GM08714 (cell line): ENCODE data around the gene CELF1.
"Not testable (repeated sequence)": the region's sequence is repeated elsewhere in the genome, so short reads cannot be mapped to it uniquely, and the experiment has no call there.

Experiments used
- H3K4me3 ChIP-seq: fragments of 200-500 bp; sonication (Bioruptor generic); 2 replicates; pipeline ENCODE4 v1.5.1; 2014; ENCODE audit warnings: mild to moderate bottlenecking, low read length, inconsistent platforms
- ZNF274 ChIP-seq: IDR thresholded peaks from 2 replicates; pipeline ENCODE4 v1.6.1; 2012; ENCODE audit warnings: mild to moderate bottlenecking, low read depth, low read length

The CELF1 gene

GRCh38 chr11:47483457-47483856 is 69.5 kb downstream of the CELF1 start:
- no peak for TF ChIP-seq ZNF274

GRCh38 chr11:47480762-47481161 is 72.2 kb downstream of the CELF1 start:
- no peak overlapping the region for H3K4me3 ChIP-seq
- TF ChIP-seq ZNF274, result no peak

More at GRCh38 chr11:47483457-47483856, 69.5 kb downstream of the CELF1 start:
- no peak overlapping the region for H3K4me3 ChIP-seq

GRCh38 chr11:47478651-47479329 is 74.1 kb downstream of the CELF1 start:
- TF ChIP-seq ZNF274, result no peak

GRCh38 chr11:47477753-47478152 is 75.2 kb downstream of the CELF1 start:
- H3K4me3 ChIP-seq, result no peak overlapping the region
- TF ChIP-seq ZNF274, result no peak

More at GRCh38 chr11:47478651-47479329, 74.1 kb downstream of the CELF1 start:
- no peak overlapping the region for H3K4me3 ChIP-seq

- TF ChIP-seq ZNF274, result no peak
- no peak overlapping the region for H3K4me3 ChIP-seq
Measured at GRCh38 chr11:47477323-47477722, 75.6 kb downstream of the CELF1 start.

GRCh38 chr11:47470671-47471070 is 82.3 kb downstream of the CELF1 start:
- TF ChIP-seq ZNF274, result no peak
- H3K4me3 ChIP-seq, result no peak overlapping the region

GRCh38 chr11:47469361-47470179 is 83.4 kb downstream of the CELF1 start:
- no peak overlapping the region for H3K4me3 ChIP-seq
- TF ChIP-seq ZNF274, result no peak

- H3K4me3 ChIP-seq, result no peak overlapping the region
- no peak for TF ChIP-seq ZNF274
Measured at GRCh38 chr11:47468598-47469214, 84.2 kb downstream of the CELF1 start.

GRCh38 chr11:47467357-47467756 is 85.6 kb downstream of the CELF1 start:
- no peak overlapping the region for H3K4me3 ChIP-seq
- no peak for TF ChIP-seq ZNF274

- no peak overlapping the region for H3K4me3 ChIP-seq
- no peak for TF ChIP-seq ZNF274
Measured at GRCh38 chr11:47466701-47467250, 86.2 kb downstream of the CELF1 start.

GRCh38 chr11:47466201-47466600 is 86.7 kb downstream of the CELF1 start:
- no peak overlapping the region for H3K4me3 ChIP-seq
- no peak for TF ChIP-seq ZNF274

GRCh38 chr11:47464483-47464882 is 88.4 kb downstream of the CELF1 start:
- no peak overlapping the region for H3K4me3 ChIP-seq
- no peak for TF ChIP-seq ZNF274

GRCh38 chr11:47461876-47462275 is 91.1 kb downstream of the CELF1 start:
- no peak for TF ChIP-seq ZNF274
- H3K4me3 ChIP-seq, result no peak overlapping the region

- TF ChIP-seq ZNF274, result no peak
- H3K4me3 ChIP-seq, result no peak overlapping the region
Measured at GRCh38 chr11:47460571-47461235, 92.2 kb downstream of the CELF1 start.

GRCh38 chr11:47454258-47454671 is 98.7 kb downstream of the CELF1 start:
- not testable (repeated sequence) for H3K4me3 ChIP-seq
